AG04450 (cell line): Measurements from ENCODE around the gene SPTBN5. TPM values are rescaled to one million over a fixed set of nuclear protein-coding genes. Genes with fewer than 3 reads are reported as not detected.

ENCODE experiments used
- CTCF ChIA-PET: fragments of 300-600, 350-600 bp; formaldehyde crosslinking; extraction: SDS; loops from one replicate; lab custom pipeline; 2022; ENCODE audit warnings: antibody characterized with exemption, inconsistent platforms; lab: Charles Lee
- POLR2A ChIA-PET: fragments of 350-600 bp; formaldehyde crosslinking; extraction: SDS; loops from one replicate; lab custom pipeline; 2021; ENCODE audit warnings: antibody characterized with exemption, inconsistent platforms; lab: Yijun Ruan, JAX
- DNase-seq: peaks from one replicate; pipeline ENCODE4 v3.0.0-alpha.2; 2011; ENCODE audit warnings: low read depth, low spot score
- H3K27ac ChIP-seq: one replicate; pipeline ENCODE4 v1.5.1; 2012; ENCODE audit warnings: low read depth, low read length, control low read depth
- H3K27me3 ChIP-seq: one replicate; pipeline ENCODE4 v1.6.0; 2012; ENCODE audit warnings: low read length; ENCODE audit not compliant: control insufficient read depth, insufficient read depth
- H3K4me3 ChIP-seq: 2 replicates; pipeline ENCODE4 v1.5.1; 2011; ENCODE audit warnings: mild to moderate bottlenecking, low read depth, low read length, control low read depth
- H3K9me3 ChIP-seq: 2 replicates; pipeline ENCODE4 v1.5.1; 2012; ENCODE audit warnings: low read length; ENCODE audit not compliant: control insufficient read depth, insufficient read depth
- CTCF ChIP-seq: IDR thresholded peaks from 2 replicates; pipeline ENCODE4 v1.5.1; 2011; ENCODE audit warnings: low read depth, low read length, control low read depth, inconsistent platforms
- polyA plus RNA-seq: library from polyadenylated mRNA; depleted of rRNA; stranded (reverse); fragments of >200 nt; gene quantifications from 2 replicates; pipeline ENCODE4 v1.2.3, GENCODE V29; 2011

Gene SPTBN5
- polyA plus RNA-seq, 1 experiment: 0.14 TPM

GRCh38 chr15:41854443-41854842 is 39.4 kb downstream of the SPTBN5 start:
- no peak overlapping the region for H3K4me3 ChIP-seq
- ChIA-PET CTCF (no interaction called here), POLR2A (no interaction called here)
- no peaks in the 10 kb centered on the region; the same call in 1 of the 2 replicates for H3K9me3 ChIP-seq
- no peak overlapping the region for H3K27ac ChIP-seq
- H3K27me3 ChIP-seq: peaks cover 13% of the 10 kb centered on the region
- TF ChIP-seq CTCF: no peak
- no peak for DNase-seq

GRCh38 chr15:41853831-41854230 is 40.0 kb downstream of the SPTBN5 start:
- ChIA-PET CTCF (interaction anchor here (0.8 kb wide), 1 partner anchor 51 kb away, joined by 3 read pairs; no protein-coding TSS in a partner anchor), POLR2A (interaction anchor here (0.7 kb wide), 1 partner anchor 126 kb away, joined by 3 read pairs; no protein-coding TSS in a partner anchor)
- Histone ChIP-seq H3K27ac (no peak overlapping the region), H3K9me3 (no peaks in the 10 kb centered on the region; the same call in 1 of the 2 replicates), H3K27me3 (peaks cover 13% of the 10 kb centered on the region), H3K4me3 (no peak overlapping the region)
- no peak for DNase-seq
- no peak for TF ChIP-seq CTCF

- ChIA-PET POLR2A (interaction anchor here (0.7 to 1.4 kb wide), 2 partner anchors 15 to 127 kb away, joined by 3 to 4 read pairs; no protein-coding TSS in a partner anchor), CTCF (interaction anchor here (0.8 kb wide), 1 partner anchor 52 kb away, joined by 3 read pairs; no protein-coding TSS in a partner anchor)
- no peaks in the 10 kb centered on the region; the same call in 1 of the 2 replicates for H3K9me3 ChIP-seq
- DNase-seq: no peak
- no peak for TF ChIP-seq CTCF
- no peak overlapping the region for H3K4me3 ChIP-seq
- H3K27me3 ChIP-seq: peaks cover 11% of the 10 kb centered on the region
- H3K27ac ChIP-seq: no peak overlapping the region
Observed at GRCh38 chr15:41852736-41853590, 40.9 kb downstream of the SPTBN5 start.

- POLR2A ChIA-PET: interaction anchor here (0.8 to 1.4 kb wide), 2 partner anchors 10 to 16 kb away, joined by 3 to 4 read pairs; no protein-coding TSS in a partner anchor
- CTCF ChIA-PET: interaction anchor here (0.7 to 1.9 kb wide), 2 partner anchors 53 to 516 kb away, joined by 4 to 8 read pairs; no protein-coding TSS in a partner anchor
- H3K4me3 ChIP-seq: no peak overlapping the region
Observed at GRCh38 chr15:41851755-41852370, 42.0 kb downstream of the SPTBN5 start.

More at GRCh38 chr15:41851755-41852370, 42.0 kb downstream of the SPTBN5 start:
- H3K9me3 ChIP-seq: no peaks in the 10 kb centered on the region; the same call in 1 of the 2 replicates
- H3K27me3 ChIP-seq: peaks cover 11% of the 10 kb centered on the region
- no peak for DNase-seq
- TF ChIP-seq CTCF: no peak
- no peak overlapping the region for H3K27ac ChIP-seq
